ENCODE results near the gene DCDC2.

GRCh38 chr6:24352434-24352833 lies 5.4 kb downstream of the DCDC2 start:
- TF ChIP-seq BHLHE40 (IDR thresholded peaks at IDR 0.05; ENCODE audit: borderline replicate concordance) (no peak), FOXM1 (IDR thresholded peaks at IDR 0.05; ENCODE audit: borderline replicate concordance) (no peak), SUZ12 (IDR thresholded peaks at IDR 0.05) (no peak), PKNOX1 (IDR thresholded peaks at IDR 0.05) (no peak), FOXA1 (IDR thresholded peaks at IDR 0.05) (no peak), SP1 (IDR thresholded peaks at IDR 0.05) (no peak), TARDBP (IDR thresholded peaks at IDR 0.05) (no peak), ELF4 (IDR thresholded peaks at IDR 0.05) (no peak), HDGF (IDR thresholded peaks at IDR 0.05; ENCODE audit: borderline replicate concordance) (no peak), ARNT (IDR thresholded peaks at IDR 0.05) (no peak), CTBP1 (IDR thresholded peaks at IDR 0.05; ENCODE audit: borderline replicate concordance) (no peak)

All from HEK293T (cell line).